Measurements from ENCODE around the gene BUB3.

DNA sequence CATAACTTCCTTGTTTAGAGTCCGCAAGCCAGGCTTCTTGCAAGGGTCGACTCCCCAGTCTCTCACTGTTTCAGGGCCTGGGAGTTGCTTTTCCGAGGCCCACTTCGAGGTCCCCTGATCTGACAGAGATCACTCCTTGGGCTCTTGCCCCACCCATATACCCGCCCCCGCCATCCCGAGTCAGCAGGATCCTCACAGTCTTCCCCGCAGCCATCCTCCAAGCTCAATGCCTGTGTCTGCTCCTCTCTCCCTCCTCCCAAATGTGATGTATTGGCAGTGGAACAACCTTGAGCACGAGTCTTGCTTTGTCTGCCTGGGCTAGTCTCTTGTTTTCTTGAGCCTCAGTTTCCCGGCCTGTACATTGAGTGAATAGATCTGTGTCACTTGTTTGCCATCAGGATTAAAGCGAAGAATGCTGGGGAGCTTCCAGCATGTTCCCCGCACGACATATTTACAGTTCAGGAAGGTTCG, 8.6 kb upstream of the BUB3 start:
- TF ChIP-seq, protein P1, sequence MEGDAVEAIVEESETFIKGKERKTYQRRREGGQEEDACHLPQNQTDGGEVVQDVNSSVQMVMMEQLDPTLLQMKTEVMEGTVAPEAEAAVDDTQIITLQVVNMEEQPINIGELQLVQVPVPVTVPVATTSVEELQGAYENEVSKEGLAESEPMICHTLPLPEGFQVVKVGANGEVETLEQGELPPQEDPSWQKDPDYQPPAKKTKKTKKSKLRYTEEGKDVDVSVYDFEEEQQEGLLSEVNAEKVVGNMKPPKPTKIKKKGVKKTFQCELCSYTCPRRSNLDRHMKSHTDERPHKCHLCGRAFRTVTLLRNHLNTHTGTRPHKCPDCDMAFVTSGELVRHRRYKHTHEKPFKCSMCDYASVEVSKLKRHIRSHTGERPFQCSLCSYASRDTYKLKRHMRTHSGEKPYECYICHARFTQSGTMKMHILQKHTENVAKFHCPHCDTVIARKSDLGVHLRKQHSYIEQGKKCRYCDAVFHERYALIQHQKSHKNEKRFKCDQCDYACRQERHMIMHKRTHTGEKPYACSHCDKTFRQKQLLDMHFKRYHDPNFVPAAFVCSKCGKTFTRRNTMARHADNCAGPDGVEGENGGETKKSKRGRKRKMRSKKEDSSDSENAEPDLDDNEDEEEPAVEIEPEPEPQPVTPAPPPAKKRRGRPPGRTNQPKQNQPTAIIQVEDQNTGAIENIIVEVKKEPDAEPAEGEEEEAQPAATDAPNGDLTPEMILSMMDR (IDR thresholded peaks at IDR 0.05), result no peak
- TF ChIP-seq EP300 (IDR thresholded peaks at IDR 0.05), result no peak
- no peak for TF ChIP-seq POLR2A (IDR thresholded peaks at IDR 0.05)

Data from gastroesophageal sphincter (tissue), 3 donors.